NCI-H2196 (cell line): ENCODE data around the gene CDH13.
A peak's percentile ranks its signal among the peaks of the same experiment; 100 is the strongest.
"Not testable (repeated sequence)": the region's sequence is repeated elsewhere in the genome, so short reads cannot be mapped to it uniquely, and the experiment has no call there.

Experiments used
- DNase-seq: peaks from one replicate; lab custom pipeline; 2025; ENCODE audit not compliant: unreplicated experiment; lab: John Stamatoyannopoulos, UW

The CDH13 gene

DNA sequence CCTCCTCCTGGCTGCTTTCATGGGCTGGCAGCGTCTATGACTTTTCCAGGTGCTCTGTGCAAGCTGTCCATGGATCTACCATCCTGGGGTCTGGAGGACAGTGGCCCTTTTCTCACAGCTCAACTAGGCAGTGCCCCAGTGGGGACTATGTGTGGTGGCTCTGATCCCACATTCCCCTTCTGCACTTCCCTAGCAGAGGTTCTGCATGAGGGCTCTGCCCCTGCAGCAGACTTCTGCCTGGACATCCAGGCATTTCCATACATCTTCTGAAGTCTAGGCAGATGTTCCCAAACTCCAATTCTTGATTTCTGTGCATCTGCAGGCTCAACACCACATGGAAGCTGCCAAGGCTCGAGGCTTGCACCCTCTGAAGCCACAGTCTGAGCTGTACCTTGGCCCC, 307.2 kb downstream of the CDH13 start:
- DNase-seq = not testable (repeated sequence)

DNA sequence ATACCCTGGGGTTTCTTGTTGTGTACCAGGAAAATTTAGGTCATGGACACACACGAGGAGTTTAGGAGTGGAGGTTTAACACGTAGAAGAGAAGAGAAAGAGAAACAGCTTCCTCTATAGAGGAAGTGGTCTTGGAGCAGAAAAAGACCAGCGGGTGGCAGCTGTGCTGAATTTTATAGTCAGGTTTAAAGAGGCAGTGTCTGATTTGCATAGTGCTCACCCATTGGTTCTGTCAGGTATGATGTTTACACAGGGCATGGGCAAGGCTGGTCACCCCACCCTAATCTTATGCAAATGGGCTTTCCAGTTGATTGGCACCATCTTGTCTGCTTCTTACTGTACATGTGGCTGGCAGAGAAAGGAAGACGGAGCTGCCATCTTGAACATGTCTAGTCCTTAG, 309.0 kb downstream of the CDH13 start:
- DNase-seq = no peak

DNA sequence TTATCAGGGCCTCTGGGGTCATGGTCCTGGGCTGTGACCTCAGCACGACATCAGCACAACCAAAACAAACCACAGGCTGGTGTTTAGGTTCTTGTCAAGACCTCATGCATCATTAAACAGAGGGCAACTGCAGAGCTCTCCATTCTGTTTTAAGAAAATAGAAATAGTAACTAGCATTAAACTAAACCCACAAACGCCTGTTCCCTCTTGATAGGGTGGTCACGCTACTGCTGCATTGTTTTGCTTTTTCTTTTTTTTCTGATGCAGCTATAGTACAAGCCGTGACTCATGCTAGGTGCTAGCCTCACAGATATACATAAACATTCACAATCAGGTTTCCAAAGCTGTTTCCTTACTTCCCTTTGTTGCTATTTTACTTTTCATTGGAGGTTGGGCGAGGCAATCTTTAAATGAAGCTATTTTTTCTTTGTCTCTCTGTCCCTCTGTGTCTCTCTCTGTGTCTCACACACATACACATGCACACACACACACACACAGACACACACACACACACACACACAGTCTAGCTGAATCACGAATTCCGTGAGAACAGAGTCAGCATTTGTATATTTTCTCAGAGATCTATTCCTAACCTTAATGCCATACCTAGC, 310.3 kb downstream of the CDH13 start:
- no peak for DNase-seq

DNA sequence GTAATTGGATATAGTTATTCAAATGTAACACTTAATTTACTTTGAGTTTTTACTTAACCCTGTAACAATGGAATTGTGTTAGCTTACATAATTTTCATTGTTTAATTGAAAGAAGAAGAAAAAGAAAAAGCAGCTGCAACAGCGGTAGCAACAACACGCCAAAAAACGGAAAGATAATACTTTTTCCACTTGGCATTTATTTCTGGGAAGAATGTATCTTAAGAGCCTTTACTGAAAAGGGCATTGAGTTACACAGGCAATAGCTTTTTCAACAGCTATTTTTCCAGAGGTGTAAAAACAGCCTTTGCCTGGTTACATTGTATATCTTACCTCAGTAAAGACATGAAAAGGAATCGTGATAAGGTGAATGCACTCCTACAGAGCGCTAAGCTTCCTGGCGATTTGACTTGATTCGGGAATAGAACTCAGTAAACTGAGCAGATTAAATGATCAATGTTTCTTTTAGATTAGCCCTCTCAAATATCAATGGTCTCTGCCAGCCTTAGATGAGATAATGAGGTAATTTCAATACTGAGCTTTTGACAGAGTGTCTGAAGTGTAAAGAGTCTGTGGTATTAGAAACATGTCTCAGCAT, 311.3 kb downstream of the CDH13 start:
- peak; percentile 2 for DNase-seq

DNA sequence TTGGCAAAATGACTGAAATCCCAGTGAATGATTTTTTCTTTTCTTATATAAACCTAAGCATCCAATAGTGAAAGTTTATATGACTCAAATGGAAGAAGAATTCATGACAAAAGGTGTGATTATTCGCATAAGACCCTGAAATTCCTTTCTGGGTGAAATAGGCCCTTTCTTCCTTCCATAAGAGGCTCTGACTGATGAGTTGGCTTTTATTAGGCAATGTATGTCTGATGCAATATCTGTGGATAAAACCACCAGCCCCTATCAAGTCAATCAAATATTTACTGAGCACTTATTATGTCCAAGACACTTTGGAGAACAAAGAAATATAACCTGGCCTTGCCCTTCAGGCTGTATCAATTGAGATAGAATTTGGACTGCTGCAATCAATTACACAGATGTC, 316.6 kb downstream of the CDH13 start:
- no peak for DNase-seq

DNA sequence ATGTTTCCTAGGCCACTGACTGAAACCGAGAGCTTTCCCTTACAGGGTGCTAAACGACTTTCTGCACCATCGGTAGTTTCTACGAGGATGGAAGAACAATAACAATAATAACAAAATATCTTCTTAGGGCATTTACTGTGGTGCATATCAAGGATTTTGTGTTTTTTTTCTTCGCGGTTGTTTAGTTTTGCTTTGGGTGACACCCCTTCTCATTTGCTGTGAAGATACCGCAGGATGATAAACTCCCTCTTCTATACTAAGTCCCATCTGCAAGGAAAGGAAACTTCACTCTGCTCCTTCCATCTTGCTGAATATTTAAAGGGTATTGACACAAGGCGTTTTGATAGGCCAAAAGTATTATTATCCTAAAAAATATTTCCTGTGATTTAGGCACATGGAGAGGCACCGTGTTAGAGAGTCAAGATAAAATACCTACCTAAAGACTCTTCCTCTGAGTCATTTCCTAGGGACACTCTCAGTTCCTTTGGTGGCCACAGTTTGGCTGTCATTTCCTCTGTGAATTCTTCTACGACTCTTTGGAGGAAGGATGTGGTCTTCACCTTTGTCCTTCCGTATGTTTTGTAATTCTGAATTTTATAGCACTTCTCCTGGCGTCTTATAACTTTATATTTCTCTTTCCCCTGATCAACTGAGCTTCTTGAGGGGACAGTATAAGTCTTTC, 318.8 kb downstream of the CDH13 start:
- DNase-seq = no peak

DNA sequence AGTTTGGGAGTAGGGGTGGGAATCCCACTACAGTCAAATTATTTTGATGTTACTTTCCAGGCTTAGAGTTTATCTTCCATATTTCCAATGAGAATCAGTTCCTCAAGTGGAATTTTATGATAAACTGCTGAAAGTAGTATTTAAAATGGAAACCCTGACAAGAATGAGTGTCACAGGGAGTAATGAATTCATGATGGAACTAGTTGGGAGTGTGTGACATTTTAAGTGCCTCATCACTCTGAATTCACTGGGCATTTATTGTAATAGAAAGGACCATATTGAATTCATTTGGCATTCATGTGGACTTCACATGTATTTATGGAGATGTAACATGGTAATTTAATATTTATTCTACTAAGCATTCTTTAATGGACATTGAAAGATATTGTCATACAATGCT, 320.9 kb downstream of the CDH13 start:
- DNase-seq = no peak

DNA sequence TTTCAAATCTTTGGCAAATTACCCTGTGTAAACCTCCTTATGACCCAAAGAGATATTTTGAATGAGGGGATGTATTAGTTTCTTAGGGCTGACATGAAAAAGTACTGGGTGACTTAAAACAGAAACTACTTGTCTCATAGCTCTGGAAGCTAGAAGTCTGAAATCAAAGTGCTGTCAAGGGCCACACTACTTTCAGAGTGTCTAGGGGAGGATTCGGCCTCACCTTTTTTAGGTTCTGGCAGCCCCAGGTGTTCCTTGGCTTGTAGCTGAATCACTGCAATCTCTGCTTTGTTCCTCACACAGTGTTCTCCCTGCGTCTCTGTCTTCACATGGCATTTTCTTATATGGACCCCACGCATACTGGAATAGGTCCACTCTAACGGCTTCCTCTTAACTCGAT, 322.2 kb downstream of the CDH13 start:
- no peak for DNase-seq

DNA sequence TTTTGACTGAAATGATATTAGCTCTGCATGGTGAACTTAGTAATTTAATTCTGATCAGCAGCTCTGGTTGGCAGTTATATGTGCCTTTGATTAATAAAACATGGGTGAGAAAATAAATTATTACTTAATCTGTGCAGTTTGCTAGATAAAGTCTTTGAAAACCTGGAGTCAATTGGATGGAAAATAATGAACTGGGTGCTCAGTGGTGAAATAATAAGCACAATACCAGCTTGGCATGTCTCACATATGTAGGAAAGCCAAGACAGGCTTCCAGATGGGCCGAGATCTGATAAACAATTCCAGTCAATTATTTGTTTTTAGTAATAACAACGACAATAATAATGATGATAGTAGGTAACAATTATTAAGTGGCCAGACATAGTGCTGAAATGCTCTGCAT, 326.7 kb downstream of the CDH13 start:
- DNase-seq = no peak

DNA sequence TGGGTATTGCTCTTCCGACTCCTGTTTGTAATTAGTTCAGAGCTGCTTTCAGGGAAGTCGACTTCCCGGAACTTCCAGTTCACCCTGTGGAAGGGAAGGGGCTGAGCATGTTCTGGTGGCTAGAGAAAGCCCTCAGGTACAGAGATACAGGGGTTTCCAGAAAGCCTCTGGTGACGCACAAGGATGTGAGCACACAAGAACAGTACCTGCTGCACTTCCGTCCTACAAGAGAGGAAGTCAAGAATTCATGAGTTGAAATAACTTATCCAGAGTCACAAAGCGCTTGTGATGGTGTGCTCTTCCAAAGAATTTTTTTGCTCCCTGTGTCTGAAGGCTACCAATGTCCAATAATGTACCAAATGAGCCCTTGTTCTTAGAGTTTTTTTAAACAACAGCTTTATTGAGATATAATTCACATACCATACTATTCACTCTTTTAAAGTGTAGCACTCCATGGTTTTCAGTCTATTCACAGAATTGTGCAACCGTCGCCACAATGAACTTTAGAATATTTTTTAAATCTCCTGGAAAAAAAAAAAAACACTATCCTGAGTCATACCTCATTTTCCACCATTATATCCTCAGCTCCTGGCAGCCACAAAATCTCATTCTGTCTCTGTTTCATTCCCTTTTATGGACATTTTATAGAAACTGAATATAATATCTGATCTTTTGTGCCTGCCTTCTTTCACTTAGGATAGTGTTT, 327.6 kb downstream of the CDH13 start:
- DNase-seq = no peak

DNA sequence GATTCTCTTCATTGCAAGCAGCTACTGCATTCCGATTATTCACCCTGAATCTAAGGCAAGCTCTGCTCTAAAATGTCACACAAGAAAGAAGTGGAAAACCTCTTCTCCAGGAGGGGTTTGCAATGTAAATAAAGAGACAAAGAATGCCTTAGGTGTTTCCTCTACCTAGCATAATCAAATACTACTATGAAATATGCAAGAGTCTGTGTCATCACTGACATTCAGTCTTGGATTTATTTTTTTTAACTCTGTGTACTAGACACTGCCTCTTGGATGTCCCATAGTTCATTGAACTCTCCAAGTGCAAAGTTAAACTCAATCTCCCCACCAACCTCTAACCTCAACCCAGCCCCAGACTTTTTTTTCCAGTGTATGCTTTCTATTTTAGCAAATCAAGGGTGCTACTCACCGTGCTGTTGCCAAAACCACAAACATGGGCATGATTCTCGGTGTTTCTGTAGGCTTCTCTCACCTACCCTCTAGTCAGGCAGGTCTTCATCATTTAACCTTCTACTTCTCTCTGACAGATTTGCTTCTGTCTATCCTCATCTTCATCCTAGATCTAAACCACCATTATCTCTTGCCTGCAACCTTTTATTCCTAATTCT, 329.1 kb downstream of the CDH13 start:
- no peak for DNase-seq

DNA sequence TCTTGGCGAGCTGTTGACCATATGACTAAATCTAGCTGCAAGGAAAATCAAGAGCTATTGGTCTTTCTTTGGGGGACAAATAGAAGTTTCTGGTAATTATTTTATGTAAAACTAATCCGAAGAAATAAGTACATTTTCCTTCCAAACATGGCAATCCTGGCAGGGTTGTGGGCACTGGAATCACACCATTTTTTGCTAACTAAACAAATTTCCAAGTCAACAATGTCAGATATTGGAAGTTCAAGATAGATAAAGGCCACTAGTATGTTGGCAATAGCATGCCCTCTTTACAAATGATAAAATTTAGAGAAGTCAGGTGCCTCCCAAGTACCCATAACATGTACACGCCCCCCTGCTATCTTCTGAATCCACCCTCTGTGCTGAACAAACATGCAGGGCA, 330.4 kb downstream of the CDH13 start:
- no peak for DNase-seq

DNA sequence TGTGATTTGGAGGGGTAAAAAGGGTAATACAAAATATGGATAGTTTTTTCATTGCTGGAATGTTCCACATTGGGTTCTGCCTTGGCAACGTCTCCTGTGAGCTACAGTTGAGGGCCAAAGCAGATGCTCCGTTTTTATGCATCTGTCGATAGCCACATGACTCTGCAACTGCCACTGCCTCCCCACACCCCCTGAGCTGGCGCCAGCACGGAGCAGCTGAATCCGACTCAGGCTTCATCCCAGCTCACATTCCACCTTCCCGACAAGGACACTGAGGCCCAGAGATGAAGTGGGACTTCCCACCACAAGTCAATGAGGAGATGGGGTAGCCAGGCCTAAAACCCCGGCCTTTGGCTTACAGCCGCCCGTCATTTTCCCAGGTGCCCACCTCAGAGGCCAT, 334.1 kb downstream of the CDH13 start:
- no peak for DNase-seq

DNA sequence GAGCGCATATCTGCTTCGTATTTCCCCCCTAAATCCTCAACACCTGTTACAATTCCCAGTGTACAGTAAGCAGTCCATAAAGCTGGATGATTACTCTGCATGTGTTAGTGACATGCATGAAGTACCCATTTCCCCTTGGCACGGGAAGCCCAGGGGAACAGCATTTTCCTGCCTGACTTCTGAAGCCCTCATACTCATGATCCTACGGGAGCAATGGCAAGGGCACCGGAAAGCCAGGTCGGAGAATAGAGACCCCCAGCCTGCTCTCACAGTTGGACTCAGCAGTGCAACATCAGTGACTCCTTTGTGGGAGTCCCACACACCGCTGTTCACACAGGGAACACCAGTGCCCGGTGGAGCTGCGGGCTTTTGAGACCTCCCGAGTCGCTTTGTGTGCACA, 336.9 kb downstream of the CDH13 start:
- no peak for DNase-seq

DNA sequence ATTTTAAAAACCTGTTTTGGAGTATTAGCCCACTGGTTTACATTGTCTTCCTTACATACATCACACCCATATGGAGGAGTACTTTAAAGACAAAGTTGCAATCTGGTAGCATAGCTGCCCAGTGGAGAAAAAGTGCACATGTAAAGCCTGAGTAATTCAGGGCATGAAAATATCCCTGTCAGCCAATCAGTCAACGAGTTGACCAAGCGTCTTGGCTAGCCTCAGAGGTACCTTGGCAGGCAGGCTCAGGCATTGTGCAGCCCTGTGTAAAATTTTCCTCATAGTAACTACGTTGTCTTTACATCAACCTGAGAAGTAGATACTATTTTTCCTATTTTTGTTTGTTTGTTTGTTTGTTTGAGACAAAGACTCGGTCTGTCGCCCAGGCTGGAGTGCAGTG, 339.0 kb downstream of the CDH13 start:
- no peak for DNase-seq

DNA sequence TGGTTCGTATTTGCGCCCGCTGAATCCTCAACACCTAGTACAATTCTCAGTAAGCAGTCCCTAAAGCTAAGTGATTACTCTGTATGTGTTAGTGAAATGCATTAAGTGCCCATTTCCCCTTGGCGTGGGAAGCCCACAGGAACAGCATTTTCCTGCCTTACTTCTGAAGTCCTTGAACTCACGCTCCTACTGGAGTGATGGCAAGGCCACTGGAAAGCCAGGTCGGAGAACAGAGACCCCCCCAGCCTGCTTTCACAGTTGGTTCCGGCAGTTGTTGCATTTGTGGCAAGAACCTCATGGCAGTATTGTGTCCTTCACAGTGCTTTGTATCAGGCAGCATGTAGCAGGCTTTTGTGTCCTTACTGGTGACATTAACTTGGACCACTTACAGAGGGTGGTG, 340.7 kb downstream of the CDH13 start:
- no peak for DNase-seq

DNA sequence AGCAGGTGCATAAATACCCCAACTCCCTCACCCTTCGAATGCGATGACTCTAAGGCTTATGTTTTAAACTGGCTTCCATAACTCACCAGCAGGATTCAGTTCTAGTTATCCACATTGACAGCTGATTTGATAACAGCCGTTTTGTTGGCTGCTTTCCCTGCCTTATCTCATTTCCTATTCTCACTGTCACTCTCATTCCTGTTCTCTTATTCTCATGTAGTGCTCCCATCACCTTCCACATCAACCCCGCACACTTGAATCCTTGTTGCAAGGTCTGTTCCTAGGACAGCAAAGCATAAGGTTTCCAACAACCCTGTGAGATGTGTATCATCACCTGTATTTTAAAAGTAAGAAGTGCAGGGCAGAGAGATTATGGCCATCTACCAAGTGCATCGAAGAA, 344.4 kb downstream of the CDH13 start:
- no peak for DNase-seq

DNA sequence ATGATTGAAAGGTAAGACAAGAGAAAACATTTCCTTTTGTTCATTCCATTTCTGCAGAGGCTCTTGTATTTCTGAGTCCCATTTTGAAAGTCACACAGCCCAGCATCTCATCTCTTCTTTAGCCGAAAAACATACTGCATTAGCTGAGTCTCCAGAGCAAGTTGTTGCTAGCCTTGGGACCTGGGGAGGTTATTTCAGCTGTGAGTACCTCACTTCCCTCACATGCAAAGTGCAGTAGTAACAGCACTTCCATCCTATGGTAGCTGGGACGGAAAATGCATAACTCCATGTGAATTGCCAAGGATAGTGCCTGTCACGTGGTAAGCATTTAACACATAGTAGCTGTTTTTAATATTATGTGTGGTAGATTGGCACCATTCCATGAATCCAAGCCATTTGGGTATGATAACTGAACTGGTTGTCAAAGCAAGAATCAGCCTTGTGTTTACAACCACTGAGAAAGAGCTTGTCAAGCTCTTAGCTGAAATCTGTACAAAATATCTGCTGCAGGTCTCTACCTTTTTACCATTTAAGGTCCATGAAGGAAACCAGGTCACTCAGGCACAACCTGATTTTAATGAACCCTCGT, 345.7 kb downstream of the CDH13 start:
- DNase-seq = no peak

DNA sequence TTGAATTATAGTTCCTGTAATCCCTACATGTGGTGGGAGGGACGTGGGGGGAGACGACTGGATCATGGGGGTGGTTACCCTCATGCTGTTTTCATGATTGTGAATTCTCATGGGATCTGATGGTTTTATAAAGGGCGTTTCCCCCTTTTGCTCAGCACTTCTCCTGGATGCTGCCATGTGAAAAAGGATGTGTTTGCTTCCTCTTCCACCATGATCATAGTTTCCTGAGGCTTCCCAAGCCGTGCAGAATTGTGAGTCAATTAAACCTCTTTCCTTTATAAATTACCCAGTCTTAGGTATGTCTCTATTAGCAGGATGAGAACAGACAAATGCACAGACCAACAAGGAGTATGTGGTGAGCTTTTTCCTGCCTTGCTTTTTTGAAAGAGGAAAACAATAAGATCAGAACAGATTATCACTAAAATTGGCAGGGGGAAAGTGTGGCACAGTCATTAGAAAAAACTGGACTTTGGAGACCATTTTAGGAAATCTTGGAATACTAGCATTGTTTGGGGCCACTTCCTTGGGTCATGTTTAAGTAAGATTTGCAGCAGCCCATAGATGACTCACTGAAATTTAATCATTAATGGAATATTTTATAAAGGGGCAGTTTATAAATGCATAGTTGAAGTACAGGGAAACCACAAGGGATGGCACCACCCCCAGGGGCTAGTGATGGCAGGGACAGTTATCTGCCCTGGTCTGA, 352.8 kb downstream of the CDH13 start:
- DNase-seq = no peak

DNA sequence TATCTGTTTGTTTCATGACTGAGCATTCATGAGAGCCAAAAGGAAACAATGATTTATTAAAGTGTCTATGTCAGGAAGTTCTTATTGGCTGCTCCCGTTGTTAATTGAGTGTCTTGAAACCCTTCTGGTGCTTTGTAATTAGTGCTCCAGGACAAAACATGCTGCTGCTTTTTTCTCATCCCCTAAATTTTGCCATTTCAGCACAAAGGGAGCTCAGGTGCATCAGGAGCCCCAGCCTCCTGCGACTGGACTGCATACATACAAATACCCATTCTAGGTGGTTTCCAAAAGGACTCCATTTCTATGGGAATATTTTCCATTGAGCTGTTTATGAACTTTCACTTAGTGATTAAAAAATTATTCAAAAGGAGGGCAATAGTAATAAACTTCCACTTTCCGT, 354.0 kb downstream of the CDH13 start:
- no peak for DNase-seq

DNA sequence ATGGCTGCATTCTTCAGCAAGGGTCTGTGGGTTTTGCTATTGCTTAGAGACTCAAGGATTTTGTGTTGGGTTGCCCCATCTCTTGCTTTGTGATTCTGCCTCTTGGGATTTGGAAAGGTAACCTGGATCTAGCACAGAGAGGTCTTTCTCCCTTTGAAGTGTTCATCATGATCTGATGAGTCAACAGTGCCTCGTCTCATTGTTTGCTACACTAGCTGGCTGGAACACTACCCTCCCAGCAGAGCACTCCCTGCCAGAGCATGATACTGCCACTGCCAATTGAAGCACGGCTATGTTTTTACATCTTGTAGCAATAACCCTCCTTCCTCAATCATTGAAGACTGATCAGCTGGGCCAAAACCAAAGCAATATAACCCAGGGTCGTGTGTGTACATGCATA, 361.0 kb downstream of the CDH13 start:
- DNase-seq = no peak
